Stimulated activated naive CD8-positive, alpha-beta T cell treated with anti-CD3 and anti-CD28 coated beads, Interleukin-15, Interleukin-2, amounts not matched to agents 100 ng/mL and 50 ng/mL, for 24 hours (primary cell): Measurements from ENCODE around the gene LMBR1.

ENCODE experiments used
- H3K27ac Mint-ChIP-seq: one replicate; pipeline ENCODE4 v1.8.0; 2021; ENCODE audit warnings: mild to moderate bottlenecking, mixed read lengths
- H3K27me3 Mint-ChIP-seq: one replicate; pipeline ENCODE4 v1.8.0; 2021; ENCODE audit warnings: mixed read lengths
- H3K36me3 Mint-ChIP-seq: one replicate; pipeline ENCODE4 v1.8.0; 2021; ENCODE audit warnings: low read depth, mixed read lengths
- H3K4me1 Mint-ChIP-seq: one replicate; pipeline ENCODE4 v1.8.0; 2021; ENCODE audit warnings: low read depth, mixed read lengths
- H3K4me3 Mint-ChIP-seq: one replicate; pipeline ENCODE4 v1.8.0; 2021; ENCODE audit warnings: mild to moderate bottlenecking, mixed read lengths
- H3K9me3 Mint-ChIP-seq: one replicate; pipeline ENCODE4 v1.8.0; 2021; ENCODE audit warnings: mixed read lengths

The LMBR1 gene

DNA sequence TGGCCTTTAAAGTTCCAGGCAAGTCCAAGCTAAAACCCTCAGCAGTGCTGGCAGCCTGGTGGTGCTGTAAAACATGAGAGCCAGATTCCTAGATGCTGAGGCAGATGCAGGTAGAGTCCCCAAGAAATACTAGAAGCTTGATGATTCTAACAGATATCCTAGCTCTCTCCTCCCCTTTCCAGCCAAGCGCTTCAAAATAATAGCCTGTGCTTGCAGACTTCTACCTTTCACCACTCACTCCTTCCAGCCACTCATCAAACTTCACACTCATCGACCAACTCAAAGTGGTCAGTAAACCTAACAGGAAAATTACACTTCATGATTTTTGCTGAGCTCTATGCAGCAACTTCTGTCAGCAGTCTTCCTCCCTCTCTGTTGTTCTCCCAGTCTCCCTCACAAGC lies 50.2 kb downstream of the LMBR1 start:
- Mint-ChIP-seq H3K9me3 (no peaks in the 10 kb centered on the region), H3K27me3 (no peaks in the 10 kb centered on the region), H3K4me1 (peaks cover 22% of the 10 kb centered on the region), H3K4me3 (no peak overlapping the region), H3K36me3 (peaks cover 20% of the 10 kb centered on the region), H3K27ac (no peak overlapping the region)

DNA sequence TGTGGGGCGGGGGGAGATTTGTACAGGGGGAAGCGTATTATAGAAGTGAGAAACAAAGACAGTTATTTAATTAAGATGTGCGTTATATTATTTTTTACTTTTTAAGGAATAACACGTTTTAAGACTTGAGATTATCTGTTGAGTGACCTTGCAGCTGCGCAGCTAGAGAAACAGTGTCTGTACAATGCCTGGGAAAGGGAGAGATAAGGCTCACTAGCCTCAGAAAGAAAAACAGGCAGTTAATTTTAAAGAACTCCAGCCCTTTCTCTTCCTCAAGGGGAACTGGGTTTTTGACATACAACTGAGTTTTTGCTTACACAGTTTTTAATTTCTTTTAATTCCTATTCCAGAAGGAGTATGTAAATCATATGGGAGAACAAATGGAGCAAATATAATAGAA lies 50.7 kb downstream of the LMBR1 start:
- Mint-ChIP-seq H3K9me3 (no peaks in the 10 kb centered on the region), H3K4me3 (no peak overlapping the region), H3K4me1 (peaks cover 18% of the 10 kb centered on the region), H3K27me3 (no peaks in the 10 kb centered on the region), H3K27ac (no peak overlapping the region), H3K36me3 (peaks cover 19% of the 10 kb centered on the region)

DNA sequence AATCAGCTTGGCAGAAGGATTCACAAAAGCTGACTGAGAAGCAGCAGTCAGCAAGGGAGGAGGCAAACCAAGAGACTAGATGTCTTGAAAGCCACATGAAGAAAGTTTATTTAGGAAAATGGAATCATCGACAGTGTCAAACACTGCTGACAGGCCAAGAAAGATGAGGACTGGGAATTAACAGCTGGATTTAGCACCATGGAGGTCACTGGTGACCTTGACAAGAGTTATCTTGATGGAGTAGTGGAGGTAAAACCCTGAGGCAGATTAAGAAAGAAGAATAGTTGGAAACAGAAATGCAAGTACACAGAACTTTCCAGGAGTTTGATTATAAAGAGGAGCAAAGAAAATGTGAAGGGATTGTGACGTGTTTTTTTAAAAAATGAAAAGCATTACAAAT lies 51.5 kb downstream of the LMBR1 start:
- H3K4me1 Mint-ChIP-seq = peaks cover 10% of the 10 kb centered on the region
- no peak overlapping the region for H3K27ac Mint-ChIP-seq
- no peak overlapping the region for H3K4me3 Mint-ChIP-seq
- no peaks in the 10 kb centered on the region for H3K9me3 Mint-ChIP-seq
- peaks cover 19% of the 10 kb centered on the region for H3K36me3 Mint-ChIP-seq
- no peaks in the 10 kb centered on the region for H3K27me3 Mint-ChIP-seq

DNA sequence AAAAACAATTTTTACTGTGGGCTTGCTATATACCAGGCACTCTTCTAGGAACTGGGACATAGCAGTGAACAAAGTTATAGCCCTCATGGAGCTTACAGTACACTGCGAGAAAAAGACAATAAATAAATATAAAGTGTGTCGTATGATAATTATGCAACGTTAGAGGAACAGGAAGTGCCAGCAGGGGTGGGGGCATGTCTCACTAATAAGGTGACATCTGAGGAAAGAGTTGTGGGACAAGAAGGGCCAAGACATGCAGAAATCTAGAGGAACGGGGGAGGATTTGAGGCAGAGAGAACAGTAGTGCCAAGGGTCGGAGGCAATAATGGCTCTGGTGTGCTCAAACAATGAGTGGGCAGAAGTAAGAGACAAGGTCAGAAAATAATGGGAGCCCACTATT lies 52.8 kb downstream of the LMBR1 start:
- Mint-ChIP-seq H3K27me3 (no peaks in the 10 kb centered on the region), H3K4me1 (no peaks in the 10 kb centered on the region), H3K4me3 (no peak overlapping the region), H3K36me3 (peaks cover 25% of the 10 kb centered on the region), H3K27ac (no peak overlapping the region), H3K9me3 (no peaks in the 10 kb centered on the region)

DNA sequence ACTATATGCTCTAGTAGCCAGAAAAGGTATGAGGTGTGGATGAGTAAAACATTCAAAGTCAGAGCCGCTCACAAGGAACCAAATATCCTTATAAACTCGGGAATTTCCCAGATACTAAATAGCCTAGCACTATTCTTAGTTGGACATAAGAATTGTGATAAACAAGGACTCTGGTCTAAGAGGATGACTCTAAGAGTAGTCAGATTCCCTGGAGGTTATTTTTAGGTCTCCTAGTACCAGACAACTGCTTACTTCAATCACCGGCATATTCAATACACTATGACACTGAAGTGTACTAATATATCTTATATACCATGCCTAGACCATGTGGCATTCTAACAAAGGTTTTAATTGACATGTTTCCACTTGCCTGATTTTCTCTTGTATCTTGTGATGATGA lies 56.5 kb downstream of the LMBR1 start:
- no peaks in the 10 kb centered on the region for H3K27me3 Mint-ChIP-seq
- H3K4me3 Mint-ChIP-seq = no peak overlapping the region
- peaks cover 5% of the 10 kb centered on the region for H3K4me1 Mint-ChIP-seq
- no peak overlapping the region for H3K27ac Mint-ChIP-seq
- H3K9me3 Mint-ChIP-seq = no peaks in the 10 kb centered on the region
- peaks cover 37% of the 10 kb centered on the region for H3K36me3 Mint-ChIP-seq

DNA sequence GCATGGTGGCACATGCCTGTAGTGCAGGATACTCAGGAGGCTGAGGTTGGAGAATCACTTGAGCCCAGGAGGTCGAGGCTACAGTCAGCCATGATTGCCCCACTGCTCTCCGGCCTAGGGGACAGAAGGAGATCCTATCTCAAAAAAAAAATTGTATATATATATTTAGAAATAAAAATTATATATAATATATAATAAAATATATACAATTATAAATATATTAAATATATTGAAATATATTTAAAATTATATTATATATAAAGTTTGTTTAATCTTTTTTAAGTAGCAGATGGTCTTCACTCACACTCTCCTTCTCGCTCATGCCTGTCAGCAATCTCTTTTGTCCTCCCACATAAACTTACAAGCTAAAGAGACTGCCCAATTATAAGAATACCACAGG lies 58.5 kb downstream of the LMBR1 start:
- no peaks in the 10 kb centered on the region for H3K9me3 Mint-ChIP-seq
- no peaks in the 10 kb centered on the region for H3K27me3 Mint-ChIP-seq
- H3K4me3 Mint-ChIP-seq = no peak overlapping the region
- H3K27ac Mint-ChIP-seq = no peak overlapping the region
- peaks cover 39% of the 10 kb centered on the region for H3K36me3 Mint-ChIP-seq
- H3K4me1 Mint-ChIP-seq = peaks cover 10% of the 10 kb centered on the region

DNA sequence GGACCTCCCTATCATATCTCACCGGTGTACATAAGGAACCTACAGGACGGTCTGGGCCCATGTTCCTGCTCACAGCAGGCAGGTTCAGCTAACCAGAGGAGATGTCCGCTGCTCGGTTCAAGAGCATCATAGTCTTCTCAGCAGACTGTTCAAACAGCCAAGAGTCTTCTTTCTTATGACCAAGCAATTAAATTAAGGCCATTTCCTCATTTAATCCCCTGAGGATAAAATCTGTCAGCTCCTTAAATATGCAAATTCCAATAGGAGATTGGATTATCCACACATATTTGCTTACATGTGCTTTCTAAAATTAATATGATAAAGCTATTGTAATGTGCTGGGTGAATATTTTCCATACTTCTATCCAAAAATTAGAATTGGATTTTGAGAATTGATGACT lies 59.7 kb downstream of the LMBR1 start:
- H3K27me3 Mint-ChIP-seq = no peaks in the 10 kb centered on the region
- no peaks in the 10 kb centered on the region for H3K9me3 Mint-ChIP-seq
- no peak overlapping the region for H3K27ac Mint-ChIP-seq
- no peak overlapping the region for H3K4me3 Mint-ChIP-seq
- H3K4me1 Mint-ChIP-seq = peaks cover 12% of the 10 kb centered on the region
- peaks cover 31% of the 10 kb centered on the region for H3K36me3 Mint-ChIP-seq

DNA sequence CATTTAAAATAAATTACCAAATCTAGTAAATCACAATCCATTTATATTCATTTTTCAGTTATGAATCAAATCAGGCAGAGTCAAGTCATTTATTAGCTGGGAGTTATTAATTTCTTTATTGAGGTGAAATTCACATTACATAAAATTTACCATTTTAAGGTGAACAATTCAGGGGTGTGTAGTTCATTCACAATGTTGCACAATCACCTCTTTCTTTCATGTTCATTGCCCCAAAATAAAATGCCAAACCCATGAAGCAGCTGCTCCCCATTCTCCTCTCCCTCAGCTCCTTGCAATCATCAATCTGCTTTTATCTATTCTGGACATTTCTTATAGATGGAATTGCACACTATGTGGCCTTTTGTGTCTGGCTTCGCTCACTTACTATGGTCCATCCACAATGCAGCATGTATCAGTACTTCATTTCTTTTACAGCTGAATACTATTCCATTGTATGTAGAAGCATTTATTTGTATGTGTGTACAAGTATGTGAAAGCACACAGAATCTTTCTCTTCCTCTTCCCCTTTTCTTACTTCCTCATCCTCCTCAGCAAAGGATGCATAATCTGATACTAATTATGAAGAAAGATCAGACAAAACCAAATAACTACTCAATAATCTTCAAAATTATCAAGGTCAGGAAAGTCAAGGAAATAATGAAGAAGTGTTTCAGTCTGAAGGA lies 60.6 kb downstream of the LMBR1 start:
- no peak overlapping the region for H3K27ac Mint-ChIP-seq
- H3K9me3 Mint-ChIP-seq = no peaks in the 10 kb centered on the region
- H3K36me3 Mint-ChIP-seq = peaks cover 29% of the 10 kb centered on the region
- no peak overlapping the region for H3K4me3 Mint-ChIP-seq
- no peaks in the 10 kb centered on the region for H3K27me3 Mint-ChIP-seq
- H3K4me1 Mint-ChIP-seq = peaks cover 12% of the 10 kb centered on the region

DNA sequence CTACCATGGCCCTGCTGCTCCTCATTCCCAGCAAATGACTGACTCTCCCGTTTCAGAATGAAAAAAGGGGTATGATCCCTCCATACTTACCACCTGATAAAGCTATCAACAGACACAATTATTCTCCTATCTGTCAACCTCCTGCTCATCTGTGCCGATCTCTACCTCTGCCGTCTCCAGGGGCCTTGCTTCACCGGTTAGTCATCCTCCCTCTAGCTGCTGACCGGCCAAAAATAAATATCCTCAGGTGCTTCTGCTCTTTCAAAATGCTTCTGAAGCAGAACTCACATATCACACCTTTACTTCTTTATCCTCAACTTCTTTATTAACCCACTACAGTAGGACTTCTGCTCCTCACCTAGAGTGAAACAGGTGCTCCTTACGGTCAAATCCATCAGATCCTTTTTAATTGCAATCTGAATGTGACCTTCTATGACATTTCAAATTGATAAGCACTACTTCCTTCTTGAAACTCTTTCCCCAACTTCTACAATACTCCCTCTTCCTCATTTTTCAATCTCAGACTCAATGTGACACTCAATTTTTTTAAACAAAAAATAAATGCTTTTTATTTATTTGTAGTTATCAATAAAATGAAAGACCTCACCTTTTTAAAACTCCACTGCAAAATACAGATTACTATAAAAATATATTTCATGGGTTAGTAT lies 63.2 kb downstream of the LMBR1 start:
- H3K4me1 Mint-ChIP-seq = peaks cover 12% of the 10 kb centered on the region
- no peaks in the 10 kb centered on the region for H3K9me3 Mint-ChIP-seq
- H3K27me3 Mint-ChIP-seq = no peaks in the 10 kb centered on the region
- no peak overlapping the region for H3K27ac Mint-ChIP-seq
- peaks cover 23% of the 10 kb centered on the region for H3K36me3 Mint-ChIP-seq
- H3K4me3 Mint-ChIP-seq = no peak overlapping the region

DNA sequence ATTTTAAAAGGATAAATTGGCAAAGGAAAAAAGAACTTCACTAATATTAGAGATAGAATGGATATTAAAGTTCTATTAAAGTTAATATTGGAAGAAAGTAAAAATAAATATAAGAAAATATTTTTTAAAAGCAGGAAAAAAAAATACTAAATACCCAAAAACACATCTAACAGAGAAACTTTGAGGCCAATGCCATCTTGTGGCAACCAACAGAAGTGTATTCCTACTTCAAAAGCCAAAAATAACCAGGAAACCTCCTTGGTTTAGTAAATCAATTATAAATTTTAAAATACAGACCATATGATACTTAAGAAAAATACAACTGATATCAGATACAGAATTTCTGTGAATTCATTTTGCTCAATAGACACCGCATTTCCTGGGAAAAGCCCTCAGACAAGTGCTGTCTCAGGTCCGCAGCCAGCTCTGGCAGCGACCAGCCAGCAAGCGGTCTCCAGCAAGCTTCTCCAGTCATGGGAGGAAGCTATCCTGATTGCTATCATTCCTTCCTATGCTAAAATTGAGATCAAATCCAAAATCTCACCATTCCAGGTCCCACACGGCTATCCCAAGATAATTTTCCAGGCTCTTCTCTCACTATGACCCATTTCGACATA lies 65.3 kb downstream of the LMBR1 start:
- no peaks in the 10 kb centered on the region for H3K27me3 Mint-ChIP-seq
- H3K4me3 Mint-ChIP-seq = no peak overlapping the region
- H3K4me1 Mint-ChIP-seq = peaks cover 12% of the 10 kb centered on the region
- H3K36me3 Mint-ChIP-seq = peaks cover 19% of the 10 kb centered on the region
- H3K27ac Mint-ChIP-seq = no peak overlapping the region
- no peaks in the 10 kb centered on the region for H3K9me3 Mint-ChIP-seq

DNA sequence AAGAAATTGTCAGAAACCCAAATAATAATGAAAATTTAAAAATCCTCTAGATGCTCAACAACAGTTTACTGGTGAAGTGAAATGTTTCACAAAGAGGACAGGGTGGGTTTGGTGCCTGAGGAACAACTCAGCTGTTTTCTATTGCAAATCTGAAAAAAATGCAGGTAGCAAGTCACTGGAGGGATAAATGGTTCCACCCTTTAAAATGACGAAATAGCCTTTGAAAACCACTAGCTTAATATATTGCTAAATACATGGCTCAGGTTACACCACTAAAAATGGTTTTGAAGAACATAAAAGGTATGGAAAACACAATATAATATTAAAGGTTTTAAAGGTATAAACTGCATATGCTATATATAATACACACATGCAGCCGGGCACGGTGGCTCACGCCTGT lies 69.5 kb downstream of the LMBR1 start:
- no peaks in the 10 kb centered on the region for H3K4me1 Mint-ChIP-seq
- no peaks in the 10 kb centered on the region for H3K9me3 Mint-ChIP-seq
- H3K36me3 Mint-ChIP-seq = peaks cover 13% of the 10 kb centered on the region
- no peak overlapping the region for H3K27ac Mint-ChIP-seq
- no peak overlapping the region for H3K4me3 Mint-ChIP-seq
- no peaks in the 10 kb centered on the region for H3K27me3 Mint-ChIP-seq

DNA sequence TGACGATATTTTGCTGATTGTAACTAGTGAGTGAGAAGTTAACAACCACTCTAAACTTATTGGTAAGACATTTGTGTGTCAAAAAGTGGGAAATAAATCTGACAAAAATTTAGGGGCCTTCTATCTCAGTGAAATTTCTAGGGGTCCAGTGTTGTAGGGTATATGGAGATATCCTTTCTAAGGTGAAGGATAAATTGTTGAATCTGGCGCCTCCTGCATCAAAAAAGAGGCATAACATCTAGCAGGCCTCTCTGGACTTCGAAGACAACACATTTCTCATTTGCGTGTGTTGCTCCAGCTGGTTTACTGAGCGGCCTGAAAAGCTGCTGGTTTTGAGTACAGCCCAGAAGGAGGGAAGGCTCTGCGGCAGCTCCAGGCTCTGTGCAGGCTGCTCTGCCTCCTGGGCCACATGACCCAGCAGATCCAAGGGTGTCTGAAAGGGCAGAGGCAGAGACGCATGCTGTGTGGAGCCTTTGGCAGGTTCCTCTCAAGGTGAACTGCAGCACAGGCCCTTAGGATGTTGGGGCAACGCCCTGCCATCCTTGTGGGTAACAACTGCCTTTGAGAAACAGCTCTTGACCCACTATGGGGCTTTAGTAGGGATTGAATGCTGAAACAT lies 72.4 kb downstream of the LMBR1 start:
- Mint-ChIP-seq H3K36me3 (peaks cover 19% of the 10 kb centered on the region), H3K4me1 (no peaks in the 10 kb centered on the region), H3K4me3 (no peak overlapping the region), H3K27me3 (no peaks in the 10 kb centered on the region), H3K9me3 (no peaks in the 10 kb centered on the region), H3K27ac (no peak overlapping the region)

DNA sequence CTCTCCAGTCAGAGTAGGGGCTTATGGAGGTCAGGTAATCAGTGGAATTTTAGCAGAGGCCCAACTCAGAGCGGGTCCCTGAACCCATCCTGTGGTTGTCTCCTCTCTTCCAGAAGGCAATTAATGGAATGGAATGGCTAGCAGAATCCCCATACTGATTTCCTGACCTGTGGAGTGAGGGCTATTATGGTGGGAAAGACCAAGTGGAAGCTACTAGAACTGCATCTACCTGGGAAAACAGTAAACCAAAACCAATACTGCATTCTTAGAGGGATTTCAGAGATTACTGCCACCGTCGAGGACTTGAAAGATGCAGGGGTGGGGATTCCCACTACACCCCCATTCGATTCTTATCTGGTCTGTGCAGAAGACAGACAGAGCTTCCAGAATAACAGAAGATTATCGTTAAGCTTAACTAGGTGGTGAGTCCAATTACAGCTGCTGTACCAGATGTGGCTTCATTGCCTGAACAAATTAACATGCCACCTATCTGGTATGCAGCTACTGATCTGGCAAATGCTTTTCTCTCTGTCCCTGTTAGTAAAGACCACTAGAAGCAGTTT lies 73.2 kb downstream of the LMBR1 start:
- Mint-ChIP-seq H3K4me1 (no peaks in the 10 kb centered on the region), H3K27ac (no peak overlapping the region), H3K36me3 (peaks cover 19% of the 10 kb centered on the region)

DNA sequence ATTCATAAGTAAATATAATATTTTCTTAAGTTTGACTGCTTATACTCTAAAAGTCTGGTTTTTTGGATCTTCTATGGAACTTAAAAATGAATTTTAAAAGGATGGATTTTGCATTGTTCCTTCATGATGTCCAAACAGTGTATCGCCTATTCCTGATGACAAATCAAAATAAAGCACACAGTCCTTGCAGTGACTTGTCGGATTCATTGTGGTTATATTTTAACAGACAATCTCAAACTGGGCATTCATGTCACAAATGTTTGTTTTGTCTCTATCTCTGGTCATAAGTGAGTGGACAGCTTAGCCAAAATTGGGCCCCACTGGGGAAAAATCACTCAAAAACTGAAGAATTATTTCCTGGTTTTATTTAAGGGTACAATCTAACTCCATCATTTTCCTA lies 74.8 kb downstream of the LMBR1 start:
- Mint-ChIP-seq H3K36me3 (peaks cover 23% of the 10 kb centered on the region), H3K4me3 (no peak overlapping the region), H3K4me1 (no peaks in the 10 kb centered on the region), H3K27ac (no peak overlapping the region), H3K27me3 (no peaks in the 10 kb centered on the region), H3K9me3 (no peaks in the 10 kb centered on the region)

More for the DNA sequence above, 73.2 kb downstream of the LMBR1 start:
- Mint-ChIP-seq H3K27me3 (no peaks in the 10 kb centered on the region), H3K4me3 (no peak overlapping the region), H3K9me3 (no peaks in the 10 kb centered on the region)

DNA sequence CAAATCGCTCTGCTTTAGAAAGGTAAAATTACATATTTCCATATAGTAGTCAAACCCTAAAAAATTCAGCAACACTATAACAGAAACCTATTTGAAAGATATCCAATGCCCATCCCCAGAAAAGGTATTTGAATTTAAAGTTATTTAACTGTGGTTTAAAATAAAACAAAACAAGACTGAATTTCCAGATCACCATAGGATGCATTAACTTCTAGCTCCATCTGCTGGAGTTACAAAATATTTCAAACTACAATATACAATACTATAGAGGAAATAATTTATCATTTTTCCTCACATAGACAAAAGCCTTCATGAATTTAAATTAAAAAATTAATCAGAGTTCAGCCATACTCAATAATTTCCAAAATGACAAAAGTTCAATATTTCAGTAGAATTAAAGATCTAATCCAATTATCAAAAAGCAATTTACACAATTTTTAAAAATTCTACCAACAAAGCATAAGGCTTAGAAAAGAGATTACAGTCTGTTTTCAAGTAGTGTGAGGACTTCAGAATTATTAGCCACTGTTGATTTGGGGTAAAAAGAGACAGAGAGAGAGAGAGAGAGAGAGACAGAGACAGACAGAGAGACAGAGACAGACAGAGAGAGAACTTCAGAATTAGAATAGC lies 75.9 kb downstream of the LMBR1 start:
- Mint-ChIP-seq H3K27ac (no peak overlapping the region), H3K9me3 (no peaks in the 10 kb centered on the region)

More for the DNA sequence above, 75.9 kb downstream of the LMBR1 start:
- Mint-ChIP-seq H3K27me3 (no peaks in the 10 kb centered on the region), H3K4me1 (no peaks in the 10 kb centered on the region), H3K4me3 (no peak overlapping the region), H3K36me3 (peaks cover 32% of the 10 kb centered on the region)
